Caco-2 (cell line): ENCODE results near the gene ITPR1. TPM values are rescaled to one million over a fixed set of nuclear protein-coding genes. Genes with fewer than 3 reads are reported as not detected.

Experiments
- BruUV-seq: library from RNA; stranded (reverse); fragments of 400-500 nt; replicated peaks from 2 replicates; lab custom pipeline; 2021; lab: Mats Ljungman, UMichigan
- CTCF ChIA-PET: fragments of 300-600 bp; sonication (Branson Sonifier 250); formaldehyde crosslinking; loops from one replicate; lab custom pipeline; 2022; ENCODE audit warnings: antibody characterized with exemption; lab: Charles Lee
- POLR2A ChIA-PET: fragments of 300-600 bp; sonication (Branson Sonifier 250); formaldehyde crosslinking; loops from one replicate; lab custom pipeline; 2022; ENCODE audit warnings: antibody characterized with exemption; lab: Charles Lee
- DNase-seq, 2 experiments: peaks; one replicate each; pipeline versions ENCODE4 v3.0.0 to v3.0.0-alpha.2; 2020 to 2022
- H3K27me3 ChIP-seq: replicated peaks from 2 replicates; pipeline ENCODE4 v1.6.0; 2011; ENCODE audit warnings: low read length; ENCODE audit not compliant: control insufficient read depth, insufficient read depth
- H3K36me3 ChIP-seq: 2 replicates; pipeline ENCODE4 v1.5.1; 2011; ENCODE audit warnings: low read length; ENCODE audit not compliant: control insufficient read depth, insufficient read depth
- H3K4me1 ChIP-seq: fragments of 250-450 bp; sonication (Bioruptor Pico); 2 replicates; pipeline ENCODE4 v1.5.1; 2020; ENCODE audit warnings: mild to moderate bottlenecking
- H3K4me3 ChIP-seq: 2 replicates; pipeline ENCODE4 v1.5.1; 2011; ENCODE audit warnings: low read depth, mild to moderate bottlenecking, control low read depth, low read length
- H3K9me3 ChIP-seq: fragments of 250-450 bp; sonication (Bioruptor Pico); 2 replicates; pipeline ENCODE4 v1.5.1; 2020; ENCODE audit warnings: mild to moderate bottlenecking, moderate library complexity
- H3K27ac Mint-ChIP-seq: one replicate; pipeline ENCODE4 v1.8.0; 2022; ENCODE audit warnings: mixed read lengths; ENCODE audit not compliant: unreplicated experiment
- H3K27me3 Mint-ChIP-seq: one replicate; pipeline ENCODE4 v1.8.0; 2022; ENCODE audit warnings: mixed read lengths; ENCODE audit not compliant: insufficient read depth, unreplicated experiment
- H3K36me3 Mint-ChIP-seq: one replicate; pipeline ENCODE4 v1.8.0; 2022; ENCODE audit warnings: mild to moderate bottlenecking, mixed read lengths; ENCODE audit not compliant: insufficient read depth, unreplicated experiment
- H3K4me1 Mint-ChIP-seq: one replicate; pipeline ENCODE4 v1.8.0; 2022; ENCODE audit warnings: low read depth, mixed read lengths; ENCODE audit not compliant: unreplicated experiment
- H3K4me3 Mint-ChIP-seq: one replicate; pipeline ENCODE4 v1.8.0; 2022; ENCODE audit warnings: mild to moderate bottlenecking, moderate library complexity, mixed read lengths; ENCODE audit not compliant: unreplicated experiment
- H3K9me3 Mint-ChIP-seq: one replicate; pipeline ENCODE4 v1.8.0; 2022; ENCODE audit warnings: mixed read lengths; ENCODE audit not compliant: unreplicated experiment
- intact Hi-C: fragments of 100-400 bp; cut with micrococcal nuclease; formaldehyde crosslinking; loops from one replicate; pipeline ENCODE4 v1.10.0; 2022; ENCODE audit not compliant: unreplicated experiment
- total RNA-seq: library from RNA; stranded (reverse); gene quantifications from 2 replicates; pipeline ENCODE4 v1.2.3, GENCODE V29; 2022
- TF ChIP-seq, protein P1 (sequence below), 2 experiments: fragments of 200-600 bp in 1 of 2; IDR thresholded peaks; 1 replicate in 1 of 2; 2 replicates in 1 of 2; pipeline versions ENCODE4 v1.5.1 to v1.8.0; 2011 to 2022; ENCODE audit warnings: antibody characterized with exemption in 1 of 2, control low read depth in 1 of 2, inconsistent platforms in 1 of 2, low read depth in 1 of 2, low read length in 1 of 2, mild to moderate bottlenecking in 1 of 2, moderate library complexity in 1 of 2; ENCODE audit not compliant: insufficient read depth in 1 of 2, severe bottlenecking in 1 of 2, unreplicated experiment in 1 of 2

Gene ITPR1
- total RNA-seq, 1 experiment from 2014 or later = 10.4 TPM

DNA sequence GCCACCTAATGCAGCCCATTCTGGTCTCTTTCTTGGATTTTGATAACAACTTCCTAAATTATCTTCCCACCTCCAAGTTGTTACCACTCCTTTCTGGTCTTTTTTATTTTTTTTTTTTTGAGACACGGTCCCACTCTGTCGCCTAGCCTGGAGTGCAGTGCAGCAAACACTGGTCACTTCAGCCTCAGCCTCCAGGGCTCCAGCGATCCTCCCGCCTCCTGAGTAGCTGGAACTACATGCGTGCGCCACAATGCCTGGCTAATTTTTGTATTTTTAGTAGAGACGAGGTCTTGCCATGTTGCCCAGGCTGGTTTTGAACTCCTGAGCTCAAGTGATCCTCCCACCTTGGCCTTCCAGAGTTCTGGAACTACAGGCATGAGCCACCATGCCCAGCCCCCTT lies 393.3 kb downstream of the ITPR1 start:
- Histone ChIP-seq H3K27me3 (no peaks in the 10 kb centered on the region), H3K4me3 (no peak overlapping the region), H3K9me3 (0 out of 2 replicates have a peak, but pooled peaks cover 3% of the 10 kb centered on the region), H3K4me1 (no peaks in the 10 kb centered on the region), H3K36me3 (no peaks in the 10 kb centered on the region)
- H3K36me3 Mint-ChIP-seq = no peaks in the 10 kb centered on the region
- TF ChIP-seq, protein P1, sequence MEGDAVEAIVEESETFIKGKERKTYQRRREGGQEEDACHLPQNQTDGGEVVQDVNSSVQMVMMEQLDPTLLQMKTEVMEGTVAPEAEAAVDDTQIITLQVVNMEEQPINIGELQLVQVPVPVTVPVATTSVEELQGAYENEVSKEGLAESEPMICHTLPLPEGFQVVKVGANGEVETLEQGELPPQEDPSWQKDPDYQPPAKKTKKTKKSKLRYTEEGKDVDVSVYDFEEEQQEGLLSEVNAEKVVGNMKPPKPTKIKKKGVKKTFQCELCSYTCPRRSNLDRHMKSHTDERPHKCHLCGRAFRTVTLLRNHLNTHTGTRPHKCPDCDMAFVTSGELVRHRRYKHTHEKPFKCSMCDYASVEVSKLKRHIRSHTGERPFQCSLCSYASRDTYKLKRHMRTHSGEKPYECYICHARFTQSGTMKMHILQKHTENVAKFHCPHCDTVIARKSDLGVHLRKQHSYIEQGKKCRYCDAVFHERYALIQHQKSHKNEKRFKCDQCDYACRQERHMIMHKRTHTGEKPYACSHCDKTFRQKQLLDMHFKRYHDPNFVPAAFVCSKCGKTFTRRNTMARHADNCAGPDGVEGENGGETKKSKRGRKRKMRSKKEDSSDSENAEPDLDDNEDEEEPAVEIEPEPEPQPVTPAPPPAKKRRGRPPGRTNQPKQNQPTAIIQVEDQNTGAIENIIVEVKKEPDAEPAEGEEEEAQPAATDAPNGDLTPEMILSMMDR (IDR thresholded peaks at IDR 0.05; ENCODE audit: insufficient read depth in 1 of 2, low read depth in 1 of 2, low read length in 1 of 2, severe bottlenecking in 1 of 2, unreplicated experiment in 1 of 2) = no peak
- H3K9me3 Mint-ChIP-seq = no peaks in the 10 kb centered on the region
- ChIA-PET POLR2A (no interaction called here), CTCF (no interaction called here)
- intact Hi-C loops = loop anchor here (5.0 kb wide), 1 partner anchor 174 kb away; no protein-coding TSS in a partner anchor
- no TSS peak for BruUV-seq
- H3K4me3 Mint-ChIP-seq = no peak overlapping the region
- no peak overlapping the region for H3K27ac Mint-ChIP-seq
- no peak for DNase-seq
- H3K4me1 Mint-ChIP-seq = no peaks in the 10 kb centered on the region
- H3K27me3 Mint-ChIP-seq = peaks cover 7% of the 10 kb centered on the region

DNA sequence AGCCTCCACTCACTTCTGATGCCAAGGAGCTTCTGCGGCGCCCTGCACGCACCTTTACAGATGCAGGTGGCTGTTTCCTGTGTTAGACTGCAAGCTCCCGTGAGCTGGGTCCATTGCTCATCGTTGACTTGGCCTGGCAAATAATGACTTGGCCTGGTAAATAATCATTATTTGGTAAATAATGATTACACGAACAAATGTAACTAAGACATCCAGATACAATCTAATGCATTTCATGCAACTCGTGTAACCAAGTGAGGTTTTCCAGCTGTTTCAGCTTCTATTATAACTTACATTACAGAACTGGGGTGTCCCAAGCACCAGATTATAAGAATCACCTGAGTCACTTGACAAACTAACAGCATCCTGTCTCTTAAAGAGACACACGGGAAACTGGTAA lies 394.0 kb downstream of the ITPR1 start:
- no peaks in the 10 kb centered on the region for H3K36me3 ChIP-seq
- CTCF ChIA-PET = no interaction called here
- BruUV-seq = no TSS peak
- no peaks in the 10 kb centered on the region for H3K9me3 Mint-ChIP-seq
- H3K4me1 ChIP-seq = no peaks in the 10 kb centered on the region
- intact Hi-C loops = loop anchor here (5.0 kb wide), 1 partner anchor 175 kb away; no protein-coding TSS in a partner anchor
- H3K9me3 ChIP-seq = 0 out of 2 replicates have a peak, but pooled peaks cover 3% of the 10 kb centered on the region
- DNase-seq = no peak
- TF ChIP-seq, protein P1 (IDR thresholded peaks at IDR 0.05; ENCODE audit: insufficient read depth in 1 of 2, low read depth in 1 of 2, low read length in 1 of 2, severe bottlenecking in 1 of 2, unreplicated experiment in 1 of 2) = no peak
- no peak overlapping the region for H3K27ac Mint-ChIP-seq
- peaks cover 7% of the 10 kb centered on the region for H3K27me3 Mint-ChIP-seq
- POLR2A ChIA-PET = no interaction called here
- H3K4me1 Mint-ChIP-seq = no peaks in the 10 kb centered on the region
- H3K4me3 ChIP-seq = no peak overlapping the region
- no peaks in the 10 kb centered on the region for H3K27me3 ChIP-seq
- H3K36me3 Mint-ChIP-seq = no peaks in the 10 kb centered on the region
- H3K4me3 Mint-ChIP-seq = no peak overlapping the region

DNA sequence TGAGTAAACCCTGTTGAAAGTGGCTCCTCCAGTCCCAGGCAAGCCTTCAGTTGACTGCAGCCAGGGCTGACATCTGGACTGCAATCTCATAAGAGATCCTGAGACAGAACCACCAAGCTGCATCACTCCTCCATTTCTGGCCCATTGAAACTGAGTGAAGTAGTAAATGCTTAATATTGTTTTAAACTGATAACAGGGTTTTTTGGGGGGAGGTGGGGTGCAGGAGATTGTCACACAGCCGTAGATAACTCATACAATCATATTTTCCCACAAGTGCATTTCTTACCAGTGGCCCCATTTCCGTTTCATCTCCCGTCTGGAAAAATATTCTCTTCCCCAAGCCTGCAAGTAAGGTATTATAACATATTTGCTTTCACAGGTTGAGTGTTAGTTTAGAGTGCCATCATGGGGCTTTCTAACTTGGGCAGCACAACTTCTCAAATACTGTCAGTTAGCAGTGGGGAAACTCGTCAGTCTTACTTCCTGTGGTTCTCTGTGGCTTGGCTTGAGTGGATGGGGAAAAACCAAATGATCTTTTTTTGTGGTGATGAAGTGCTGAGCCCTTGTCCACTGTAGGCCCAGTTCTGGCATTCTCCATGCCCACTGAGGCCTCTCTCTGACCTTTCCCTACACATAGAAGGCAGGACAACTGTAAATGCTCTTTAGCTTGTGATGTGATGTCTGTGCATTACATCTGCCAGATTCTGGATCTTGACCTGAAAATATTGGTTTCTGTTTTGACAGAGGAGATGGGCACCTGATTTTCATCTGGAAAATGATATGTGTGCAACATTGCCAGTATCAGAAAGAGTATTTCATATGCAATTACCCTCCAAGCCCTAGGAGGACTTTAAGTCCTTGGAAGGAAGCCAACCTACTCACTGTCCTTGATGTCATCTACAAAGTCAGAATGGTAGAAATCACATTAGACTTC lies 396.0 kb downstream of the ITPR1 start:
- Mint-ChIP-seq H3K4me1 (no peaks in the 10 kb centered on the region), H3K27ac (no peak overlapping the region), H3K4me3 (no peak overlapping the region), H3K9me3 (no peaks in the 10 kb centered on the region), H3K27me3 (peaks cover 3% of the 10 kb centered on the region), H3K36me3 (no peaks in the 10 kb centered on the region)
- Histone ChIP-seq H3K9me3 (no peaks in the 10 kb centered on the region), H3K36me3 (no peaks in the 10 kb centered on the region), H3K4me1 (no peaks in the 10 kb centered on the region), H3K4me3 (no peak overlapping the region), H3K27me3 (no peaks in the 10 kb centered on the region)
- TF ChIP-seq, protein P1 (IDR thresholded peaks at IDR 0.05; ENCODE audit: insufficient read depth in 1 of 2, low read depth in 1 of 2, low read length in 1 of 2, severe bottlenecking in 1 of 2, unreplicated experiment in 1 of 2) = no peak
- ChIA-PET POLR2A (no interaction called here), CTCF (no interaction called here)
- intact Hi-C loops = loop anchor here (5.0 kb wide), 1 partner anchor 177 kb away; no protein-coding TSS in a partner anchor
- no TSS peak for BruUV-seq
- DNase-seq = no peak
